Measurements from ENCODE around the gene RMDN3.

DNA sequence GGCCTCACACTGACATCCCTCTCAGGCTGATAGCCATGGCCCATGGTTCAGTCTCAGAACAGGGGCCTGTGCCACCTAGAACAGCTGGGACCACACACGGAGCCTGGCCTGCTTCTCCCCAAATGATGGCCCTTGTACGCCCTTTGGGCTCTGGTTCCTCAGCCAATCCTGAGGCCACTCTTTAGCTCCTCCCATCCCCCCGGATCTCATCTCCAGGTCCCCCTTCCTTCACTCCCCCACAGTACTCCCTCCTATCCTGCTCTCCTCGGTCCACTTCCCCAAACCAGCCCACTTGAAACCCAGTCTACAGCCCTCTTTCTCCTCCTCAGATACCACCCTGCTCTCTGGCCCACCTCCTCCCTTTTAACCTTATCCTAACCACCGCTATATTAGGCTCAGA is 34.1 kb upstream of the RMDN3 start:
- no peak for TF ChIP-seq POLR2AphosphoS5 (IDR thresholded peaks at IDR 0.05; ENCODE audit: insufficient read depth in 1 of 2, low read depth in 1 of 2)
- TF ChIP-seq, protein P1, sequence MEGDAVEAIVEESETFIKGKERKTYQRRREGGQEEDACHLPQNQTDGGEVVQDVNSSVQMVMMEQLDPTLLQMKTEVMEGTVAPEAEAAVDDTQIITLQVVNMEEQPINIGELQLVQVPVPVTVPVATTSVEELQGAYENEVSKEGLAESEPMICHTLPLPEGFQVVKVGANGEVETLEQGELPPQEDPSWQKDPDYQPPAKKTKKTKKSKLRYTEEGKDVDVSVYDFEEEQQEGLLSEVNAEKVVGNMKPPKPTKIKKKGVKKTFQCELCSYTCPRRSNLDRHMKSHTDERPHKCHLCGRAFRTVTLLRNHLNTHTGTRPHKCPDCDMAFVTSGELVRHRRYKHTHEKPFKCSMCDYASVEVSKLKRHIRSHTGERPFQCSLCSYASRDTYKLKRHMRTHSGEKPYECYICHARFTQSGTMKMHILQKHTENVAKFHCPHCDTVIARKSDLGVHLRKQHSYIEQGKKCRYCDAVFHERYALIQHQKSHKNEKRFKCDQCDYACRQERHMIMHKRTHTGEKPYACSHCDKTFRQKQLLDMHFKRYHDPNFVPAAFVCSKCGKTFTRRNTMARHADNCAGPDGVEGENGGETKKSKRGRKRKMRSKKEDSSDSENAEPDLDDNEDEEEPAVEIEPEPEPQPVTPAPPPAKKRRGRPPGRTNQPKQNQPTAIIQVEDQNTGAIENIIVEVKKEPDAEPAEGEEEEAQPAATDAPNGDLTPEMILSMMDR (IDR thresholded peaks at IDR 0.05): no peak

Measured in vagina (tissue), 2 donors.